Left colon (tissue), 2 donors: ENCODE measurements around the gene MMP25. TPM values are rescaled to one million over a fixed set of nuclear protein-coding genes. Genes with fewer than 3 reads are reported as not detected.

Experiments
- ATAC-seq: fragments of 200-7000 bp; cut with Tn5 transposase; one replicate; pipeline ENCODE4 v1.9.1; 2020; ENCODE audit warnings: mild to moderate bottlenecking, moderate library complexity
- DNase-seq, 2 donors: peaks; one replicate each; pipeline ENCODE4 v3.0.0-alpha.2; 2020
- intact Hi-C, 2 donors: fragments of 100-400 bp; cut with DNase I in 1 of 2; cut with micrococcal nuclease in 1 of 2; formaldehyde crosslinking; loops; one replicate each; pipeline versions ENCODE4 v1.11.2 to v1.14.0; 2022; cut with DNase I, micrococcal nuclease
- total RNA-seq, 2 donors: library from RNA; stranded (reverse); fragmentation: NEBNext Ultra II Directional; extraction: Animal tissue kit (Norgen Biotek cat#: 25700); gene quantifications; one replicate each; pipeline ENCODE4 v1.2.1, GENCODE V29; 2021
- donor health status: DM: no; HTN: no; CAD: no.
- donor health status: DM: yes; HTN: yes; CAD: no.

Gene MMP25
- total RNA-seq, 2 donors from 2014 or later, result 0.70 to 1.1 TPM

DNA sequence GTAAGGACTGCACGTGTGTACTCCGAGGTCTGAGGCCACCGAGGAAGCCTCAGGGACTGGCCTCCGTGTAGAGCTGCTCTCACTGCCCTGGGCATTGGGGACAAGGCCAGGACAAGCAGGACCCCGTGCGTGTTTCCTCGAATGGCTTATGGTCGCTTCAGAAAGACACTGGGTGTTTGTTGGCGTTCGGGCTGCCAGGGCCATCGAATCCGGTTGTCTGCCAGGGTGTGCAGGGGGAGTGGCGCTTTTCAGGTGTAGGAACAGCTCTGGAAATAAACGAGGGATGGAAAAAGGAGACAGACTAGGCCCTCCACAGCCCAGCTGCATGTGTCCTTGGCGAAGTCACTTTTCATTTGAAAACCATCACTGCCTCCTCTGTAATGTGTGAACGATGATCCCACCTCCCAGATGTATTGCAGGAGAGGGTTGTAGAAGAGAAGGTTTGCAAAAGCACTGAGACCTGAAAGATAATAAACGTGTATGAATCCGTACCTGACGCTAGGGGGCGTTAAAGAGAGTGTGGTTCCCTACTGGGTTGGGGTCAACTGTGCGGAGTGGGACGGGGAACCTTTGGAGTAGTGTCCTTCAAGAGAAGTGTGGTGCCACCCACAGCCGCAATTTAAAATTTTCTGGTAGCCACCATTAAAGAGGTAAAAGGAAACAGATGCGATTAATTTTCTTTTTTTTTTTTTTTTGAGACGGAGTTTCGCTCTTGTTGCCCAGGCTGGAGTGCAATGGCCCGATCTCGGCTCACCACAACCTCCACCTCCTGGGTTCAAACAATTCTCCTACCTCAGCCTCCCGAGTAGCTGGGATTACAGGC lies 54.9 kb downstream of the MMP25 start:
- DNase-seq (no peak), ATAC-seq (no peak)
- intact Hi-C loops, result no loop called here

DNA sequence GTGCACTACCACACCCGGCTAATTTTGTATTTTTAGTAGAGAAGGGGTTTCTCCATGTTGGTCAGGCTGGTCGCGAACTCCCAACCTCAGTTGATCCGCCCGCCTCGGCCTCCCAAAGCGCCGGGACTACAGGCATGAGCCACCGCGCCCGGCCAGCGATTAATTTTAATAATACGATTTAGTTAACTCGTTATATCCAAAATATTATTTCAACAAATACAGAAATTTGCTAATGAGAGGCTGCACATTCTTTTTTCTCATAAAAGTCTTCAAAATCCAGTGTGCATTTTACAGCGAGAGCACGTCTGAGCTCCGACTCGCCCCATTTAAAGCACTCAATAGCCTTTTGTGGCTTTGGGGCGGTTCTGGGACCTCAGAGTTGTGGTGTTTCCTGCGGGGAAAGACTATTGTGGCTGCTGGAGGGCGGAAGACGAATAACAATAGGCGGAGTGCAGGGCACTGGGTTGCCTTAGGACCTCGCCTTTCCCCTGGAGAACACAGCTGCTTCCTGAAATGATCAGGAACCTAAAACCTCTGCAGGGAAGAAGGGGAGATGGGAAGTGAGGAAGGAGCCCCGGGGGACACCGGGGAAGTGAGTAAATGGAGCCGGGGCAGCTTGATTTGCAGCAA lies 55.6 kb downstream of the MMP25 start:
- no peak for DNase-seq
- ATAC-seq, result no peak
- intact Hi-C loops, result no loop called here

DNA sequence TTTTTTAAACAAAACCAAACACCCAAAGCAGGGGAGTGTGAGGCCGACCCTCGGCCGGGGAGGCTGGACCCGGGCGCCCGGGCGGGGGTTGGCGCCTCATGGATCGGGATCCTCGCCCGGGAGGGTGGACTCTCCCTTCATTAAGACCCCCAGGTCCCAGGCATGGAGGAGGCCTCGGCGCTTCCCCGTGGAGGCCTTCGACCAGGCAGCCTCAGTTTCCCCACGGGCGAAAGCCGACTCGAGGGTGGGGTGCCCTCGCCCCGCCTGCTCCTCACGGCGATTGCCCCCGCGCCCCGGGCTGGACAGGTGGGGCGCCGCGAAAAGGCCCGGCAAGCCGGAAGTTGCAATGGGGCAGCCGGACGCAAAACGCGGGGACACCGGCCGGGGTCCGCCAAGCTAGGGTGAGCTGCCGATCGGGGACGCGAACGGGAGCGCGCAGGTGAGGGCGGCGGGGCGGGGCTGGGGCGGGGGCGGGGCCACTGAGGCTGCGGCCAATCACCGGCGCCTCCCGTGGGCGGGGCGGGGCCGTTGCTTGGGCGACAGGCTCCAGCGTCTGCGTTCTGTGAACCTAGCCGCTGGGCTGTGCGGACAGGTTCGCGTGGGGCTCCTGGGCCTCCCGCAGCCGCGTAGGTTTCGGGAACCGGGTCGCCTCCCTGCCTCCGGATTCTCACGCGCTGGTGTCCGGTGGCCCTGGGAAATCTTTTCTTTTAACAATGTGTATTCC lies 60.0 kb downstream of the MMP25 start:
- intact Hi-C loops, result no loop called here
- ATAC-seq (peak; percentile 93), DNase-seq (peak; percentile 89 to 94)

Other genes starting within 250 kb of the MMP25 start
- not detected for gene PRSS41, start 248.1 kb upstream of the MMP25 start, total RNA-seq
- gene PRSS21, start 229.3 kb upstream of the MMP25 start, total RNA-seq, result 1 to 10 TPM; 1.7 to 6.4 TPM
- 10 to 100 TPM; 40.9 to 50.0 TPM for gene ZG16B, start 216.3 kb upstream of the MMP25 start, total RNA-seq
- 10 to 100 TPM in 1 of 2 donors, under 1 TPM in 1; 0.78 to 12.9 TPM for gene PRSS22, start 188.4 kb upstream of the MMP25 start, total RNA-seq
- 10 to 100 TPM; 20.7 to 30.8 TPM for gene FLYWCH2, start 163.3 kb upstream of the MMP25 start, total RNA-seq
- 10 to 100 TPM; 23.0 to 27.3 TPM for gene FLYWCH1, start 134.6 kb upstream of the MMP25 start, total RNA-seq
- 1 to 10 TPM in 1 of 2 donors, under 1 TPM in 1; 0.89 to 1.1 TPM for gene KREMEN2, start 82.3 kb upstream of the MMP25 start, total RNA-seq
- gene PAQR4, start 77.2 kb upstream of the MMP25 start, total RNA-seq, result 10 to 100 TPM in 1 of 2 donors, 1 to 10 TPM in 1; 8.7 to 12.7 TPM
- gene PKMYT1, start 66.1 kb upstream of the MMP25 start, total RNA-seq, result 10 to 100 TPM in 1 of 2 donors, 1 to 10 TPM in 1; 4.4 to 12.6 TPM
- gene CLDN9, start 33.6 kb upstream of the MMP25 start, total RNA-seq, result under 1 TPM; 0.40 to 0.42 TPM
- gene CLDN6, start 28.4 kb upstream of the MMP25 start, total RNA-seq, result not detected
- gene TNFRSF12A, start 26.2 kb upstream of the MMP25 start, total RNA-seq, result 10 to 100 TPM; 10.5 to 19.3 TPM
- gene HCFC1R1, start 22.6 kb upstream of the MMP25 start, total RNA-seq, result 10 to 100 TPM; 26.6 to 31.4 TPM
- 10 to 100 TPM; 18.8 to 19.3 TPM for gene THOC6, start 22.5 kb upstream of the MMP25 start, total RNA-seq
- 100 to 1,000 TPM in 1 of 2 donors, 10 to 100 TPM in 1; 91.8 to 107 TPM for gene BICDL2, start 9.6 kb upstream of the MMP25 start, total RNA-seq
- 100 to 1,000 TPM; 265 to 865 TPM for gene IL32, start 19.1 kb downstream of the MMP25 start, total RNA-seq
- gene ZSCAN10, start 52.7 kb downstream of the MMP25 start, total RNA-seq, result not detected
- gene ZNF205, start 66.0 kb downstream of the MMP25 start, total RNA-seq, result 1 to 10 TPM; 8.2 to 9.6 TPM
- 10 to 100 TPM; 12.3 to 13.8 TPM for gene ZNF213, start 88.5 kb downstream of the MMP25 start, total RNA-seq
- gene OR1F1, start 141.6 kb downstream of the MMP25 start, total RNA-seq, result not detected
- gene ZNF200, start 188.6 kb downstream of the MMP25 start, total RNA-seq, result 1 to 10 TPM; 6.0 to 6.1 TPM
- gene MEFV, start 210.1 kb downstream of the MMP25 start, total RNA-seq, result under 1 TPM; 0.37 to 0.67 TPM
- 10 to 100 TPM; 21.2 to 24.3 TPM for gene ZNF263, start 236.9 kb downstream of the MMP25 start, total RNA-seq